ENCODE data around the gene SHLD1. TPM values are rescaled to one million over a fixed set of nuclear protein-coding genes. Genes with fewer than 3 reads are reported as not detected.

The SHLD1 gene
- total RNA-seq, 1 donor, result 2.0 TPM

GRCh38 chr20:5899444-5899843 is 149.2 kb downstream of the SHLD1 start:
- no peak for TF ChIP-seq CTCF (IDR thresholded peaks at IDR 0.05; ENCODE audit: insufficient read depth, low read length)
- DNase-seq (ENCODE audit: low read depth), result no peak
- H3K4me3 ChIP-seq (ENCODE audit: low read depth, low read length), result no peak overlapping the region

- no peak for DNase-seq (ENCODE audit: low read depth)
- TF ChIP-seq CTCF (IDR thresholded peaks at IDR 0.05; ENCODE audit: insufficient read depth, low read length), result no peak
- no peak overlapping the region for H3K4me3 ChIP-seq (ENCODE audit: low read depth, low read length)
Observed at GRCh38 chr20:5900908-5901307, 150.7 kb downstream of the SHLD1 start.

- no peak for TF ChIP-seq CTCF (IDR thresholded peaks at IDR 0.05; ENCODE audit: insufficient read depth, low read length)
- DNase-seq (ENCODE audit: low read depth), result no peak
Observed at GRCh38 chr20:5908981-5909380, 158.8 kb downstream of the SHLD1 start.

GRCh38 chr20:5910186-5910585 is 160.0 kb downstream of the SHLD1 start:
- H3K4me3 ChIP-seq (ENCODE audit: low read depth, low read length), result no peak overlapping the region
- DNase-seq (ENCODE audit: low read depth), result no peak
- TF ChIP-seq CTCF (IDR thresholded peaks at IDR 0.05; ENCODE audit: insufficient read depth, low read length), result no peak

More at GRCh38 chr20:5908981-5909380, 158.8 kb downstream of the SHLD1 start:
- no peak overlapping the region for H3K4me3 ChIP-seq (ENCODE audit: low read depth, low read length)

GRCh38 chr20:5913166-5913565 is 163.0 kb downstream of the SHLD1 start:
- no peak for TF ChIP-seq CTCF (IDR thresholded peaks at IDR 0.05; ENCODE audit: insufficient read depth, low read length)
- no peak for DNase-seq (ENCODE audit: low read depth)
- no peak overlapping the region for H3K4me3 ChIP-seq (ENCODE audit: low read depth, low read length)

Small RNA genes within 50 kb of the gene (small RNA-seq; reads per million reads assigned to genes)
- 1.5 reads per million, percentile 54 among the genes with 10 or more reads in this experiment for gene RNU1-55P

Other genes starting within 250 kb of the SHLD1 start
- gene GPCPD1, start 139.4 kb upstream of the SHLD1 start, total RNA-seq (ENCODE audit: low replicate concordance), result 29.5 and 29.7 TPM in 2 replicates
- not detected in 2 replicates for gene CHGB, start 161.1 kb downstream of the SHLD1 start, total RNA-seq (ENCODE audit: low replicate concordance)
- gene TRMT6, start 200.1 kb downstream of the SHLD1 start, total RNA-seq (ENCODE audit: low replicate concordance), result 4.1 and 8.0 TPM in 2 replicates
- gene MCM8, start 200.3 kb downstream of the SHLD1 start, total RNA-seq (ENCODE audit: low replicate concordance), result 5.6 and 17.5 TPM in 2 replicates

Measured in fibroblast of the aortic adventitia (primary cell).